ENCODE data around the gene PCDHGA1. TPM values are rescaled to one million over a fixed set of nuclear protein-coding genes. Genes with fewer than 3 reads are reported as not detected.
A peak's percentile ranks its signal among the peaks of the same experiment; 100 is the strongest.

PCDHGA1 gene
- total and polyA plus RNA-seq, 2 of the 4 experiments (the other 2 are of a cell fraction), result 0.90 to 0.92 TPM

- in situ Hi-C loops (cut with MboI; ENCODE audit: low sequenced_read_pairs), result no loop called here
- POLR2A ChIA-PET (ENCODE audit: unreplicated experiment), result interaction anchor here (0.6 kb wide), 1 partner anchor 11 kb away, joined by 3 read pairs; no protein-coding TSS in a partner anchor
- peaks cover 20% of the 10 kb centered on the region for H4K20me1 ChIP-seq (ENCODE audit: insufficient read depth, low read length)
- peak overlapping the region; percentile 42 for H4K5ac ChIP-seq (ENCODE audit: low read depth, low read length)
- ATAC-seq (ENCODE audit: low read depth), result peak; percentile 1; the same call in 1 of the 2 replicates
- peak overlapping the region; percentile 33; the same call in 1 of the 2 replicates for H3K56ac ChIP-seq (ENCODE audit: extremely low read depth, insufficient read depth, low read length)
- WGBS, 2 experiments (ENCODE audit: extremely low coverage in 2 of 2, insufficient read length in 1 of 2), result 4% methylated on average over 4 of the region's 9 CpGs; no CpG with 5 or more reads in 1 of the 2 experiments
- H3K4ac ChIP-seq (ENCODE audit: low read depth, low read length), result peak overlapping the region; percentile 83
- no peaks in the 10 kb centered on the region for H3K9me3 ChIP-seq (ENCODE audit: control insufficient read depth, insufficient read depth, low read length)
- CTCF ChIA-PET, result interaction anchor here (1.3 to 1.9 kb wide), 3 partner anchors 16 to 49 kb away, joined by 3 to 10 read pairs (median 7); no protein-coding TSS in a partner anchor
- no peak overlapping the region for H2AFZ ChIP-seq (replicated peaks; ENCODE audit: low read length, poor library complexity)
- no peaks in the 10 kb centered on the region for H3K27me3 ChIP-seq (ENCODE audit: control insufficient read depth, insufficient read depth, low read length)
- peaks cover 34% of the 10 kb centered on the region for H3K4me1 ChIP-seq (ENCODE audit: control insufficient read depth, insufficient read depth, low read length)
- no peak for DNase-seq
- H2AK5ac ChIP-seq (ENCODE audit: low read depth, low read length), result peak overlapping the region; percentile 33; the same call in 1 of the 2 replicates
- H2AK9ac ChIP-seq (replicated peaks; ENCODE audit: low read depth, low read length, poor library complexity), result peak overlapping the region; percentile 11
- H3K27ac ChIP-seq (ENCODE audit: insufficient read depth, low read length), result peak overlapping the region; percentile 96
- peaks cover 18% of the 10 kb centered on the region; the same call in 1 of the 2 replicates for H3K9me1 ChIP-seq (ENCODE audit: insufficient read depth, low read length)
- peak overlapping the region; percentile 44 for H3K4me2 ChIP-seq (ENCODE audit: low read depth, low read length)
- peak overlapping the region; percentile 71 to 83 for H4K8ac ChIP-seq (ENCODE audit: low read depth in 2 of 2, low read length in 2 of 2)
- H2BK5ac ChIP-seq (ENCODE audit: low read depth, low read length, poor library complexity, severe bottlenecking), result peak overlapping the region; percentile 65
- H2BK120ac ChIP-seq (ENCODE audit: low read depth, low read length), result peak overlapping the region; percentile 58; the same call in 1 of the 2 replicates
- H4K91ac ChIP-seq (ENCODE audit: insufficient read depth, low read depth, low read length), result peak overlapping the region; percentile 58
- intact Hi-C loops (cut with micrococcal nuclease), result loop anchor here (2.0 kb wide), 1 partner anchor 20 kb away; the partner anchor contains the start of gene PCDHGC5
- TF ChIP-seq USF2 (IDR thresholded peaks at IDR 0.05; ENCODE audit: low read depth, low read length), result no peak
- no peak for TF ChIP-seq SMC3 (IDR thresholded peaks at IDR 0.05; ENCODE audit: low read depth, low read length)
- TF ChIP-seq NFE2L2 (IDR thresholded peaks at IDR 0.05; ENCODE audit: low read depth, low read length), result no peak
- TF ChIP-seq ELK1 (IDR thresholded peaks at IDR 0.05; ENCODE audit: borderline replicate concordance, low read depth, low read length), result no peak
- TF ChIP-seq CTCF (conservative IDR thresholded peaks at IDR 0.05; ENCODE audit: low read depth, low read length), result no peak
- TF ChIP-seq CHD1 (IDR thresholded peaks at IDR 0.05; ENCODE audit: low read depth, low read length), result no peak
- TF ChIP-seq CEBPB (IDR thresholded peaks at IDR 0.05; ENCODE audit: low read depth, low read length), result no peak
- TF ChIP-seq RCOR1 (IDR thresholded peaks at IDR 0.05; ENCODE audit: insufficient replicate concordance, low read length), result no peak
- no peak for TF ChIP-seq MXI1 (IDR thresholded peaks at IDR 0.05; ENCODE audit: borderline replicate concordance, low read depth, low read length)
- no peak for TF ChIP-seq FOS (IDR thresholded peaks at IDR 0.05; ENCODE audit: low read depth, low read length)
- no peak for TF ChIP-seq MAZ (IDR thresholded peaks at IDR 0.05; ENCODE audit: borderline replicate concordance, low read depth, low read length)
- TF ChIP-seq POLR2A (IDR thresholded peaks at IDR 0.05; ENCODE audit: low read depth, low read length), result no peak; the same call in 1 of the 2 replicates
- no peak for TF ChIP-seq MAFK (IDR thresholded peaks at IDR 0.05; ENCODE audit: low read depth, low read length)
- no peak for TF ChIP-seq BHLHE40 (IDR thresholded peaks at IDR 0.05; ENCODE audit: low read depth, low read length)
- peak overlapping the region; percentile 65; the same call in 1 of the 3 replicates for H2BK15ac ChIP-seq (ENCODE audit: low read depth, low read length)
- peak overlapping the region; percentile 56 for H3K9ac ChIP-seq (ENCODE audit: low read depth, low read length)
- H3K23ac ChIP-seq (ENCODE audit: low read depth, low read length), result peak overlapping the region; percentile 25; the same call in 1 of the 2 replicates
- peak overlapping the region; percentile 72 for H3K14ac ChIP-seq (replicated peaks; ENCODE audit: low read depth, low read length)
- H3K18ac ChIP-seq (ENCODE audit: low read depth, low read length), result peak overlapping the region; percentile 56
- peaks cover 39% of the 10 kb centered on the region for H3K36me3 ChIP-seq (ENCODE audit: control insufficient read depth, insufficient read depth, low read length)
- peak overlapping the region; percentile 7 for H3K4me3 ChIP-seq (ENCODE audit: insufficient read depth, low read depth, low read length)
- BruUV-seq (replicated peaks), result no TSS peak
- dilution Hi-C loops (cut with HindIII; ENCODE audit: low sequenced_read_pairs, unreplicated experiment), result no loop called here
- H3K79me1 ChIP-seq (ENCODE audit: low read depth in 1 of 2, low read length in 2 of 2), result peaks cover 11 to 40% of the 10 kb centered on the region in 2 experiments
- peak overlapping the region; percentile 21 for H2BK20ac ChIP-seq (ENCODE audit: low read depth, low read length)
Observed at GRCh38 chr5:141508440-141508797, 178.1 kb downstream of the PCDHGA1 start.
